Loucy (cell line): ENCODE measurements around the gene ALDOA.

Experiments
- CTCF ChIP-seq: fragments of 200-600 bp; sonication (generic); conservative IDR thresholded peaks from 2 replicates; pipeline ENCODE4 v1.5.1; 2014; ENCODE audit warnings: mild to moderate bottlenecking, antibody characterized with exemption, low read length
- EZH2phosphoT487 ChIP-seq: fragments of 200-600 bp; IDR thresholded peaks from 2 replicates; pipeline ENCODE4 v1.6.1; 2018; ENCODE audit warnings: antibody characterized with exemption, mild to moderate bottlenecking, moderate library complexity, borderline replicate concordance

GRCh38 chr16:30070490-30070889 lies 4.9 kb downstream of the ALDOA start:
- TF ChIP-seq CTCF (no peak), EZH2phosphoT487 (no peak)
